ENCODE data around the gene CARD14. TPM values are rescaled to one million over a fixed set of nuclear protein-coding genes. Genes with fewer than 3 reads are reported as not detected.

The CARD14 gene
- total RNA-seq, 1 donor from 2014 or later: not detected

DNA sequence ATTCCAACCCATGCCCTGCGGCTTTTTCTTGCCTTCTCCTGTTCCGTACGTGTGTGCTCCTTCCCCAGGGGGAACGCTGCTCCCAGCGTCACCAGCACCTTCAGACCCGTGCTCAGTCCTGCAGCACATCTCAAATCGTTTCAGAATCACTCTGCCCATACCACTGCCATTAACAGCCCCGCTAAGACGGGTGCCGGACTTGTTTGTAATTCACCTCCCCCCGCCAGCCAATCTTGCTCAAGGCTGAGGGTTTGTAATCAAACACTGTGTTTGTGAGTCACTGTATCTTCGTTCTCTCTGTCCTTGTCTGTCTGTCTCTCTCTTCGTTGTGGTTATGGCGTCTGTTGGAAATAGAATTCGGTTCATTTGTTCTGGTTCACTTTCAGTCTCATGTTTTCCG is 17.3 kb downstream of the CARD14 start:
- DNase-seq (ENCODE audit: low read depth): no peak
- no peak for TF ChIP-seq CTCF (IDR thresholded peaks at IDR 0.05; ENCODE audit: insufficient read depth, low read length, poor library complexity, severe bottlenecking)
- H3K4me3 ChIP-seq (ENCODE audit: low read depth, low read length): no peak overlapping the region
- peaks cover 26% of the 10 kb centered on the region for H3K27me3 ChIP-seq (ENCODE audit: control insufficient read depth, insufficient read depth, low read length)
- H3K36me3 ChIP-seq (ENCODE audit: control insufficient read depth, insufficient read depth, low read length): no peaks in the 10 kb centered on the region

DNA sequence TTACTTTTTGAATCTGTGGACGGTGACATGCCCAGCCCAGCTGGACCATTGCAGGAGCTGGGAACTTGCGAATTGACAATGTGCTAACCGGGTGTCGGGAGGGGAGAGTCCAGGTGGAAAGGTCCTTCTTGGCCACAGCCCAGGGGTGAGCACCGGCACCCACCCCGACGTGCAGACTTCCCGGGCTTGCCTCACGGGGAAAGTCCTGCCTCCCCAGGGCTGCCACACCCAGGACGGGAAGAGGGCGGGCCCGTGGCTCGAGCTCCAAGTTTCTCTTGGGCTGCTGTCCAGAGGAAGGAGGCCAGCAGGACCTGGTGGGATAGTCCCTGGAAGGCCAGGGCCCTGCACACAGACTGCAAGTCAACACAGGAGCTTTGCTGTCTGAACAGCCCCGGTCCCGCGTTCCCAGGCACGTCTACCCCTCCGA is 17.7 kb downstream of the CARD14 start:
- TF ChIP-seq CTCF (IDR thresholded peaks at IDR 0.05; ENCODE audit: insufficient read depth, low read length, poor library complexity, severe bottlenecking): no peak
- Histone ChIP-seq H3K36me3 (ENCODE audit: control insufficient read depth, insufficient read depth, low read length) (no peaks in the 10 kb centered on the region), H3K27me3 (ENCODE audit: control insufficient read depth, insufficient read depth, low read length) (peaks cover 30% of the 10 kb centered on the region), H3K4me3 (ENCODE audit: low read depth, low read length) (no peak overlapping the region)
- no peak for DNase-seq (ENCODE audit: low read depth)

DNA sequence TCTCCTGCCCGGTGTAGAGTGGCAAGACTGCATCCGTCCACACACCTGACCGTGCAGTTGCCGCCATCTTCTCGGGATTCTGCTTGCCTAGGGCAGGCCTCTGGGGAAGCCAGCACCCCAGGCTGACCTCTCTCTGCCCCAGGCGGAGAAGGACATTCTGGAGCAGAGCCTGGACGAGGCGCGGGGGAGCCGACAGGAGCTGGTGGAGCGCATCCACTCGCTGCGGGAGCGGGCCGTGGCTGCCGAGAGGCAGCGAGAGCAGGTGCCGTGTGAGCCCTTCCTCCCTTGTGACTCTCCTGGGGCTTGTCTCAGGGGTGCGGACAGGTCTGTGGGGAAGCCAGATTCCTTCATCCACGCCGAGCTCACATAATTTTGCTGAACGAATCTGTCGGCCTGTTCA is 19.8 kb downstream of the CARD14 start:
- H3K36me3 ChIP-seq (ENCODE audit: control insufficient read depth, insufficient read depth, low read length): no peaks in the 10 kb centered on the region
- peaks cover 28% of the 10 kb centered on the region for H3K27me3 ChIP-seq (ENCODE audit: control insufficient read depth, insufficient read depth, low read length)
- H3K4me3 ChIP-seq (ENCODE audit: low read depth, low read length): no peak overlapping the region
- no peak for TF ChIP-seq CTCF (IDR thresholded peaks at IDR 0.05; ENCODE audit: insufficient read depth, low read length, poor library complexity, severe bottlenecking)
- DNase-seq (ENCODE audit: low read depth): no peak

DNA sequence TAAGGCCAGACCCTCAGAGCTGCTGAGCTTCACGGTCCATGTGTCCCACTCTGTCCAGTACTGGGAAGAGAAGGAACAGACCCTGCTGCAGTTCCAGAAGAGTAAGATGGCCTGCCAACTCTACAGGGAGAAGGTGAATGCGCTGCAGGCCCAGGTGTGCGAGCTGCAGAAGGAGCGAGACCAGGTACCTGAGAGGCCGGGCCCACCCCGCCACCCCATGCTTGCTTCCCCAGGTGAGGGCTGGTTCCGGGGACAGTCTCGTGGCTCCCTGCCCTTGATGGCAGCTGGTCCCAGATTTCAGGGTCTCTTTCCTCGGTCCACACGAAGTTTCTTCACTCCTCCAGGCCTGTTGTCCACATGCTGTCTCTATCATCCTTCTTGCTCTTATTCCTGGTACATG is 20.9 kb downstream of the CARD14 start:
- no peak for TF ChIP-seq CTCF (IDR thresholded peaks at IDR 0.05; ENCODE audit: insufficient read depth, low read length, poor library complexity, severe bottlenecking)
- H3K4me3 ChIP-seq (ENCODE audit: low read depth, low read length): no peak overlapping the region
- DNase-seq (ENCODE audit: low read depth): no peak
- peaks cover 37% of the 10 kb centered on the region for H3K27me3 ChIP-seq (ENCODE audit: control insufficient read depth, insufficient read depth, low read length)
- H3K36me3 ChIP-seq (ENCODE audit: control insufficient read depth, insufficient read depth, low read length): no peaks in the 10 kb centered on the region

DNA sequence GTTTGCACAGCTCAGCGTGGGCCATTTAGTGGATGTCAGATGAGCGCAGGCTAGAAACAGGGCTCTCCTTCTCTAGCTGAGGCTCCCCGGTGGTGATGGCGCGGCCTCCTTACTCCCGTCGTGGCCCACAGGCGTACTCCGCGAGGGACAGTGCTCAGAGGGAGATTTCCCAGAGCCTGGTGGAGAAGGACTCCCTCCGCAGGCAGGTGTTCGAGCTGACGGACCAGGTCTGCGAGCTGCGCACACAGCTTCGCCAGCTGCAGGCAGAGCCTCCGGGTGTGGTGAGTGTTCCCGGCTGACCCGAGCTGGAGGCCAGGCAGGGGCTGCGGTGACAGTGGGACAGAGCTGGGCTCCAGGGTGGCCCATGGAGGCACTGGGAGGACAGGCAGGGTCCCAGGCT is 21.4 kb downstream of the CARD14 start:
- H3K4me3 ChIP-seq (ENCODE audit: low read depth, low read length): no peak overlapping the region
- peaks cover 39% of the 10 kb centered on the region for H3K27me3 ChIP-seq (ENCODE audit: control insufficient read depth, insufficient read depth, low read length)
- no peak for DNase-seq (ENCODE audit: low read depth)
- no peak for TF ChIP-seq CTCF (IDR thresholded peaks at IDR 0.05; ENCODE audit: insufficient read depth, low read length, poor library complexity, severe bottlenecking)
- H3K36me3 ChIP-seq (ENCODE audit: control insufficient read depth, insufficient read depth, low read length): no peaks in the 10 kb centered on the region

DNA sequence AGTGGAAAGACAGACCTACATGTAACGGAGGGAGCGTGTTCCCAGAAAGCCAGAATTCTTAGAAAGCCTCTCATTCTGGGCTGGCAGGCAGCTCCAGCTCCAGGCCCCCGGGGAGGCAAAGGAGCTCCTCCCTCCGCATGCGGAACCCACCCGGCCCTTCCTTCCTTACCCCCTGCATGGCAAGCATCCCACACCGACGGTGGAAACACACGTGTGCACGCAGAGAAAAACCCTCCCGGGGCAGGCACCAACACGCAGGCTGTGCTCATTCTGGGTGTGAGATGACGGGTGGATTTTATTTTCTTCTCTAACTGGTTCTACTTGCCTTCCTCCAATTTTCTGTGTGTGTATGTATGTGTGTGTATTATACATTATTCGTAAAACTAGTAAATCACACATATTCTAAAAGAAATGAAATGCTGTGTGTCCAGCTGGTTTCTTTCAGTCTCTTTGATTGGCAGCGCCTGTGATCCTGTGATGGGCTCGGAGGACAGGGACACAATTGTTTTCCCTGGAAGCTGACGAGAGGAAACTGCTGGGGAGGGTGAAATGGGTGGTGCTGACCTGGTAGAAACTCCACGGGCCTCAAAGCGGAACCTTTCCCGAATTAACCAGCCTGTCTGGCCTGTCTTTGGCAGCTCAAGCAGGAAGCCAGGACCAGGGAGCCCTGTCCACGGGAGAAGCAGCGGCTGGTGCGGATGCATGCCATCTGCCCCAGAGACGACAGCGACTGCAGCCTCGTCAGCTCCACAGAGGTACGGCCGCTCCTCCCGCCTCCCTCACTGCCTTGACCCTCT is 22.2 kb downstream of the CARD14 start:
- no peak overlapping the region for H3K4me3 ChIP-seq (ENCODE audit: low read depth, low read length)
- peaks cover 39% of the 10 kb centered on the region for H3K27me3 ChIP-seq (ENCODE audit: control insufficient read depth, insufficient read depth, low read length)
- no peaks in the 10 kb centered on the region for H3K36me3 ChIP-seq (ENCODE audit: control insufficient read depth, insufficient read depth, low read length)
- TF ChIP-seq CTCF (IDR thresholded peaks at IDR 0.05; ENCODE audit: insufficient read depth, low read length, poor library complexity, severe bottlenecking): no peak
- DNase-seq (ENCODE audit: low read depth): no peak

All from kidney epithelial cell (primary cell).